ENCODE measurements around the gene IGSF9. TPM values are rescaled to one million over a fixed set of nuclear protein-coding genes. Genes with fewer than 3 reads are reported as not detected.

The IGSF9 gene
- total RNA-seq, 1 donor from 2014 or later = 2.1 TPM

- Histone ChIP-seq H3K27me3 (ENCODE audit: insufficient read depth, low read length) (no peaks in the 10 kb centered on the region), H3K4me3 (ENCODE audit: insufficient read depth, low read depth, low read length) (no peak overlapping the region), H3K36me3 (ENCODE audit: insufficient read depth, low read length) (no peaks in the 10 kb centered on the region), H4K20me1 (ENCODE audit: insufficient read depth, low read length) (no peaks in the 10 kb centered on the region), H3K27ac (ENCODE audit: low read depth, low read length) (no peak overlapping the region), H3K9me3 (ENCODE audit: insufficient read depth, low read depth, low read length) (no peaks in the 10 kb centered on the region), H3K4me2 (ENCODE audit: low read length) (no peak overlapping the region), H3K9ac (ENCODE audit: low read length) (no peak overlapping the region), H3K79me2 (ENCODE audit: insufficient read depth, low read length) (no peaks in the 10 kb centered on the region), H3K4me1 (ENCODE audit: insufficient read depth, low read length) (peaks cover 14% of the 10 kb centered on the region), H2AFZ (ENCODE audit: low read depth, low read length) (no peak overlapping the region)
- no peaks in the 10 kb centered on the region for H3K36me3 Mint-ChIP-seq (ENCODE audit: low read depth, unreplicated experiment)
- FAIRE-seq (no peak), DNase-seq (ENCODE audit: low read depth) (no peak)
- no peak overlapping the region for H3K4me3 Mint-ChIP-seq (ENCODE audit: unreplicated experiment)
- H3K4me1 Mint-ChIP-seq (ENCODE audit: low read depth, unreplicated experiment) = peaks cover 27% of the 10 kb centered on the region
- H3K27ac Mint-ChIP-seq (ENCODE audit: unreplicated experiment) = no peak overlapping the region
- H3K27me3 Mint-ChIP-seq (ENCODE audit: low read depth, unreplicated experiment) = peaks cover 14% of the 10 kb centered on the region
- TF ChIP-seq EZH2 (IDR thresholded peaks at IDR 0.05; ENCODE audit: insufficient read depth, low read length) = no peak
- no peak for TF ChIP-seq CTCF (IDR thresholded peaks at IDR 0.05; ENCODE audit: insufficient read depth, low read depth, low read length)
- H3K9me3 Mint-ChIP-seq (ENCODE audit: unreplicated experiment) = no peaks in the 10 kb centered on the region
Measured at GRCh38 chr1:159895836-159896545, 49.4 kb downstream of the IGSF9 start.

- DNase-seq (ENCODE audit: low read depth) (no peak), FAIRE-seq (no peak)
- H3K27ac ChIP-seq (ENCODE audit: low read depth, low read length) = no peak overlapping the region
- H3K27ac Mint-ChIP-seq (ENCODE audit: unreplicated experiment) = no peak overlapping the region
- no peaks in the 10 kb centered on the region for H3K36me3 ChIP-seq (ENCODE audit: insufficient read depth, low read length)
- H3K79me2 ChIP-seq (ENCODE audit: insufficient read depth, low read length) = no peaks in the 10 kb centered on the region
- no peaks in the 10 kb centered on the region for H3K27me3 ChIP-seq (ENCODE audit: insufficient read depth, low read length)
- H3K4me3 Mint-ChIP-seq (ENCODE audit: unreplicated experiment) = no peak overlapping the region
- H3K9me3 Mint-ChIP-seq (ENCODE audit: unreplicated experiment) = no peaks in the 10 kb centered on the region
- no peak overlapping the region for H3K9ac ChIP-seq (ENCODE audit: low read length)
- H4K20me1 ChIP-seq (ENCODE audit: insufficient read depth, low read length) = no peaks in the 10 kb centered on the region
- H3K27me3 Mint-ChIP-seq (ENCODE audit: low read depth, unreplicated experiment) = peaks cover 12% of the 10 kb centered on the region
- TF ChIP-seq CTCF (IDR thresholded peaks at IDR 0.05; ENCODE audit: insufficient read depth, low read depth, low read length) (no peak), EZH2 (IDR thresholded peaks at IDR 0.05; ENCODE audit: insufficient read depth, low read length) (no peak)
- no peak overlapping the region for H3K4me3 ChIP-seq (ENCODE audit: insufficient read depth, low read depth, low read length)
- no peaks in the 10 kb centered on the region for H3K9me3 ChIP-seq (ENCODE audit: insufficient read depth, low read depth, low read length)
- no peaks in the 10 kb centered on the region for H3K36me3 Mint-ChIP-seq (ENCODE audit: low read depth, unreplicated experiment)
- peaks cover 24% of the 10 kb centered on the region for H3K4me1 Mint-ChIP-seq (ENCODE audit: low read depth, unreplicated experiment)
- H2AFZ ChIP-seq (ENCODE audit: low read depth, low read length) = no peak overlapping the region
- H3K4me1 ChIP-seq (ENCODE audit: insufficient read depth, low read length) = peaks cover 19% of the 10 kb centered on the region
- no peak overlapping the region for H3K4me2 ChIP-seq (ENCODE audit: low read length)
Measured at GRCh38 chr1:159895286-159895685, 50.1 kb downstream of the IGSF9 start.

DNA sequence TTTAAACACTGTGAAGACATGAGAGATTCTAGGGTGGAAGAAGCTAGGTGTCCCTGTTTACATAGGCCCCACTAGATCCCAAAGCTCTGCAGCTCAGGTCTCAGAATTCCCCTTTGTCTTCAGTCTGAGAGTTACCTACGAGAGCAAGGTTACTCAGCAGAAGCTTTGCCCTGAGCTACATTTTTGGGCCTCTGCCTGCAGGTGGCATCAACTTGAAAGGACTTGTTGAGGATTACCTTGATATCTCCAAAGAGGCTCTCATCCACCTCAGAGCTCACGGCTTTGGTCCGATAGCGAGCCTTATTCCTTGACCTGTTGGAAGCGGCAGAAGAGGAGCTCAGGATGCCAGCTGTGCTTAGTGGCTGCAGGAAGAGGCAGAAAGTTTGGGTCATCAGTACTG, 52.5 kb downstream of the IGSF9 start:
- Mint-ChIP-seq H3K27ac (ENCODE audit: unreplicated experiment) (no peak overlapping the region), H3K4me1 (ENCODE audit: low read depth, unreplicated experiment) (peaks cover 32% of the 10 kb centered on the region), H3K4me3 (ENCODE audit: unreplicated experiment) (no peak overlapping the region), H3K36me3 (ENCODE audit: low read depth, unreplicated experiment) (no peaks in the 10 kb centered on the region), H3K27me3 (ENCODE audit: low read depth, unreplicated experiment) (peaks cover 10% of the 10 kb centered on the region), H3K9me3 (ENCODE audit: unreplicated experiment) (no peaks in the 10 kb centered on the region)
- DNase-seq (ENCODE audit: low read depth) = no peak
- Histone ChIP-seq H3K9me3 (ENCODE audit: insufficient read depth, low read depth, low read length) (no peaks in the 10 kb centered on the region), H3K9ac (ENCODE audit: low read length) (no peak overlapping the region), H3K27me3 (ENCODE audit: insufficient read depth, low read length) (no peaks in the 10 kb centered on the region), H3K4me1 (ENCODE audit: insufficient read depth, low read length) (peaks cover 27% of the 10 kb centered on the region), H3K4me3 (ENCODE audit: insufficient read depth, low read depth, low read length) (no peak overlapping the region), H3K79me2 (ENCODE audit: insufficient read depth, low read length) (no peaks in the 10 kb centered on the region), H2AFZ (ENCODE audit: low read depth, low read length) (no peak overlapping the region), H3K4me2 (ENCODE audit: low read length) (no peak overlapping the region), H3K27ac (ENCODE audit: low read depth, low read length) (no peak overlapping the region), H4K20me1 (ENCODE audit: insufficient read depth, low read length) (no peaks in the 10 kb centered on the region), H3K36me3 (ENCODE audit: insufficient read depth, low read length) (no peaks in the 10 kb centered on the region)
- no peak for TF ChIP-seq CTCF (IDR thresholded peaks at IDR 0.05; ENCODE audit: insufficient read depth, low read depth, low read length)
- TF ChIP-seq EZH2 (IDR thresholded peaks at IDR 0.05; ENCODE audit: insufficient read depth, low read length) = no peak
- no peak for FAIRE-seq
